Left ventricle myocardium inferior (tissue), 1 donor: Measurements from ENCODE around the gene STH. TPM values are rescaled to one million over a fixed set of nuclear protein-coding genes. Genes with fewer than 3 reads are reported as not detected.

ENCODE experiments used
- DNase-seq: peaks from one replicate; pipeline ENCODE4 v3.0.0-alpha.2; 2020
- H3K27ac ChIP-seq: fragments of 200-600 bp; replicated peaks from 2 replicates; pipeline ENCODE4 v1.8.0; 2021
- H3K27me3 ChIP-seq: fragments of 200-600 bp; 2 replicates; pipeline ENCODE4 v1.8.0; 2021; ENCODE audit warnings: low read depth
- H3K36me3 ChIP-seq: fragments of 200-600 bp; 2 replicates; pipeline ENCODE4 v1.8.0; 2021
- H3K4me1 ChIP-seq: fragments of 200-600 bp; 2 replicates; pipeline ENCODE4 v1.8.0; 2021
- H3K4me3 ChIP-seq: fragments of 200-600 bp; 2 replicates; pipeline ENCODE4 v1.8.0; 2021; ENCODE audit warnings: mild to moderate bottlenecking, moderate library complexity
- H3K9me3 ChIP-seq: fragments of 200-600 bp; replicated peaks from 2 replicates; pipeline ENCODE4 v1.8.0; 2021
- CTCF ChIP-seq: fragments of 200-600 bp; IDR thresholded peaks from 2 replicates; pipeline ENCODE4 v1.8.0; 2021; ENCODE audit warnings: antibody characterized with exemption, mild to moderate bottlenecking, borderline replicate concordance
- intact Hi-C: fragments of 100-400 bp; cut with micrococcal nuclease; formaldehyde crosslinking; loops from one replicate; pipeline ENCODE4 v1.11.0; 2022
- total RNA-seq: library from RNA; stranded (reverse); fragmentation: NEBNext Ultra II Directional; extraction: Animal tissue kit (Norgen Biotek cat#: 25700); gene quantifications from one replicate; pipeline ENCODE4 v1.2.1, GENCODE V29; 2021
- donor health status: DM: no; HTN: yes; CAD: no; lungs with severe emphysema.

The STH gene
- total RNA-seq, 1 donor from 2014 or later: not detected

- DNase-seq: no peak
- no peak overlapping the region for H3K27ac ChIP-seq
- no peak overlapping the region for H3K4me3 ChIP-seq
- H3K4me1 ChIP-seq: no peaks in the 10 kb centered on the region
- H3K27me3 ChIP-seq: no peaks in the 10 kb centered on the region
- intact Hi-C loops: no loop called here
- no peak for TF ChIP-seq CTCF
- no peaks in the 10 kb centered on the region for H3K36me3 ChIP-seq
- H3K9me3 ChIP-seq: no peaks in the 10 kb centered on the region
These were observed 1.9 kb upstream of the STH start for GRCh38 chr17:45997166-45997565.

- no peak for DNase-seq
- H3K9me3 ChIP-seq: no peaks in the 10 kb centered on the region
- H3K4me3 ChIP-seq: no peak overlapping the region
- intact Hi-C loops: no loop called here
- no peak overlapping the region for H3K27ac ChIP-seq
- no peaks in the 10 kb centered on the region for H3K27me3 ChIP-seq
- peaks cover under 1% of the 10 kb centered on the region for H3K4me1 ChIP-seq
- TF ChIP-seq CTCF: no peak
- no peaks in the 10 kb centered on the region for H3K36me3 ChIP-seq
These were observed 1.4 kb upstream of the STH start for GRCh38 chr17:45997624-45998023.

GRCh38 chr17:45999900-46000290 lies 845 bp downstream of the STH start:
- Histone ChIP-seq H3K27ac (no peak overlapping the region), H3K36me3 (no peaks in the 10 kb centered on the region), H3K4me3 (no peak overlapping the region), H3K27me3 (no peaks in the 10 kb centered on the region), H3K9me3 (no peaks in the 10 kb centered on the region), H3K4me1 (peaks cover 17% of the 10 kb centered on the region)
- no peak for TF ChIP-seq CTCF
- no peak for DNase-seq
- intact Hi-C loops: no loop called here

GRCh38 chr17:46000292-46000691 lies 1.2 kb downstream of the STH start:
- Histone ChIP-seq H3K27ac (no peak overlapping the region), H3K4me3 (no peak overlapping the region), H3K9me3 (no peaks in the 10 kb centered on the region), H3K36me3 (no peaks in the 10 kb centered on the region), H3K27me3 (no peaks in the 10 kb centered on the region), H3K4me1 (peaks cover 17% of the 10 kb centered on the region)
- DNase-seq: no peak
- intact Hi-C loops: no loop called here
- no peak for TF ChIP-seq CTCF

- Histone ChIP-seq H3K4me3 (no peak overlapping the region), H3K27me3 (no peaks in the 10 kb centered on the region)
These were observed 1.7 kb downstream of the STH start for GRCh38 chr17:46000757-46001156.

More at GRCh38 chr17:46000757-46001156, 1.7 kb downstream of the STH start:
- intact Hi-C loops: no loop called here
- Histone ChIP-seq H3K9me3 (no peaks in the 10 kb centered on the region), H3K27ac (no peak overlapping the region), H3K36me3 (no peaks in the 10 kb centered on the region), H3K4me1 (peaks cover 17% of the 10 kb centered on the region)
- no peak for DNase-seq
- no peak for TF ChIP-seq CTCF
